OCI-LY1 (cell line): ENCODE measurements around the gene SLC51B.
"Not testable (repeated sequence)": the region's sequence is repeated elsewhere in the genome, so short reads cannot be mapped to it uniquely, and the experiment has no call there.

Source experiments
- H2AFZ ChIP-seq: fragments of 200-600 bp; sonication (generic), shearing (Covaris generic); 2 replicates; pipeline ENCODE4 v1.6.0; 2014; ENCODE audit warnings: antibody characterized with exemption, mild to moderate bottlenecking, low read length
- H3F3A ChIP-seq: fragments of 200-600 bp; sonication (generic), shearing (Covaris generic); 2 replicates; pipeline ENCODE4 v1.6.0; 2014; ENCODE audit warnings: mild to moderate bottlenecking, antibody characterized with exemption, low read length, moderate library complexity; ENCODE audit not compliant: insufficient read depth
- H3K27ac ChIP-seq: fragments of 200-600 bp; sonication (generic); 2 replicates; pipeline ENCODE4 v1.5.1; 2014; ENCODE audit warnings: low read length, mixed run types, mild to moderate bottlenecking, low read depth; ENCODE audit not compliant: poor library complexity, severe bottlenecking
- H3K27me3 ChIP-seq: fragments of 200-600 bp; sonication (generic); 2 replicates; pipeline ENCODE4 v1.6.0; 2014; ENCODE audit warnings: antibody characterized with exemption, mild to moderate bottlenecking, low read length, moderate library complexity; ENCODE audit not compliant: insufficient read depth
- H3K36me3 ChIP-seq: fragments of 200-600 bp; sonication (generic); 2 replicates; pipeline ENCODE4 v1.6.1; 2014; ENCODE audit warnings: mild to moderate bottlenecking, antibody characterized with exemption, low read length, moderate library complexity, mixed read lengths; ENCODE audit not compliant: insufficient read depth
- H3K4me1 ChIP-seq: fragments of 200-600 bp; sonication (generic); 2 replicates; pipeline ENCODE4 v1.5.1; 2014; ENCODE audit warnings: mild to moderate bottlenecking, low read length, moderate library complexity; ENCODE audit not compliant: insufficient read depth, severe bottlenecking
- H3K4me2 ChIP-seq: fragments of 200-600 bp; sonication (generic), shearing (Covaris generic); 2 replicates; pipeline ENCODE4 v1.6.1; 2014; ENCODE audit warnings: low read length
- H3K4me3 ChIP-seq: fragments of 200-600 bp; sonication (generic); 2 replicates; pipeline ENCODE4 v1.5.1; 2014; ENCODE audit warnings: low read length, low read depth, mild to moderate bottlenecking, mixed read lengths; ENCODE audit not compliant: poor library complexity, severe bottlenecking
- H3K79me2 ChIP-seq: fragments of 200-600 bp; shearing (Covaris generic); 2 replicates; pipeline ENCODE4 v1.6.1; 2016; ENCODE audit warnings: mixed run types, low read length, mixed read lengths; ENCODE audit not compliant: insufficient read depth
- H3K9ac ChIP-seq: fragments of 200-600 bp; sonication (generic), shearing (Covaris generic); 2 replicates; pipeline ENCODE4 v1.6.1; 2014; ENCODE audit warnings: mild to moderate bottlenecking, low read length, mixed read lengths
- H3K9me2 ChIP-seq: fragments of 200-600 bp; sonication (generic), shearing (Covaris generic); 2 replicates; pipeline ENCODE4 v1.6.1; 2014; ENCODE audit warnings: low read depth, mild to moderate bottlenecking, low read length, mixed read lengths
- H3K9me3 ChIP-seq: fragments of 200-600 bp; shearing (Covaris generic); 2 replicates; pipeline ENCODE4 v1.6.1; 2014; ENCODE audit warnings: low read length, mixed read lengths
- H4K20me1 ChIP-seq: fragments of 200-600 bp; sonication (generic), shearing (Covaris generic); 2 replicates; pipeline ENCODE4 v1.6.0; 2016; ENCODE audit warnings: mild to moderate bottlenecking, low read length; ENCODE audit not compliant: insufficient read depth
- CTCF ChIP-seq: fragments of 200-600 bp; sonication (generic), shearing (Covaris generic); IDR thresholded peaks from 2 replicates; pipeline ENCODE4 v1.5.1; 2017; ENCODE audit warnings: mild to moderate bottlenecking, antibody characterized with exemption, low read length, moderate library complexity, mixed read lengths
- EZH2 ChIP-seq: fragments of 200-600 bp; sonication (generic), shearing (Covaris generic); IDR thresholded peaks from 2 replicates; pipeline ENCODE4 v1.8.0; 2017; ENCODE audit warnings: borderline replicate concordance, mixed run types, mild to moderate bottlenecking, antibody characterized with exemption, low read length, moderate library complexity, mixed read lengths

SLC51B gene

GRCh38 chr15:65096481-65097385, 51.5 kb downstream of the SLC51B start:
- Histone ChIP-seq H4K20me1 (no peaks in the 10 kb centered on the region), H3F3A (no peaks in the 10 kb centered on the region), H2AFZ (no peak overlapping the region), H3K79me2 (no peaks in the 10 kb centered on the region), H3K27me3 (no peaks in the 10 kb centered on the region), H3K9me3 (no peaks in the 10 kb centered on the region), H3K4me1 (no peaks in the 10 kb centered on the region), H3K4me3 (no peak overlapping the region), H3K4me2 (no peak overlapping the region), H3K27ac (no peak overlapping the region), H3K36me3 (peaks cover 19% of the 10 kb centered on the region; the same call in 1 of the 2 replicates), H3K9ac (no peak overlapping the region), H3K9me2 (no peaks in the 10 kb centered on the region)
- TF ChIP-seq CTCF, result no peak

- no peaks in the 10 kb centered on the region for H3K9me2 ChIP-seq
- H3K36me3 ChIP-seq, result peaks cover 19% of the 10 kb centered on the region; the same call in 1 of the 2 replicates
- H3K79me2 ChIP-seq, result no peaks in the 10 kb centered on the region
- no peak overlapping the region for H3K4me2 ChIP-seq
- H3F3A ChIP-seq, result no peaks in the 10 kb centered on the region
- H4K20me1 ChIP-seq, result no peaks in the 10 kb centered on the region
- no peak overlapping the region for H3K27ac ChIP-seq
- no peak overlapping the region for H3K4me3 ChIP-seq
- no peak overlapping the region for H2AFZ ChIP-seq
- H3K4me1 ChIP-seq, result no peaks in the 10 kb centered on the region
- H3K9me3 ChIP-seq, result no peaks in the 10 kb centered on the region
- TF ChIP-seq CTCF (no peak), EZH2 (no peak)
- H3K9ac ChIP-seq, result no peak overlapping the region
- no peaks in the 10 kb centered on the region for H3K27me3 ChIP-seq
Measured at GRCh38 chr15:65097651-65098263, 52.6 kb downstream of the SLC51B start.

- Histone ChIP-seq H3K36me3 (peaks cover 19% of the 10 kb centered on the region; the same call in 1 of the 2 replicates), H3K9ac (no peak overlapping the region), H3K27me3 (no peaks in the 10 kb centered on the region), H3K79me2 (no peaks in the 10 kb centered on the region), H3K27ac (no peak overlapping the region), H3K9me3 (no peaks in the 10 kb centered on the region), H3K4me1 (no peaks in the 10 kb centered on the region), H3K4me3 (no peak overlapping the region), H3K4me2 (no peak overlapping the region), H2AFZ (no peak overlapping the region), H3K9me2 (no peaks in the 10 kb centered on the region), H4K20me1 (no peaks in the 10 kb centered on the region), H3F3A (no peaks in the 10 kb centered on the region)
- no peak for TF ChIP-seq EZH2
- TF ChIP-seq CTCF, result no peak
Measured at GRCh38 chr15:65099336-65099735, 54.1 kb downstream of the SLC51B start.

- H3K9ac ChIP-seq, H3K9me3 ChIP-seq, H3K27ac ChIP-seq, H3K9me2 ChIP-seq, H3K27me3 ChIP-seq, H2AFZ ChIP-seq, H3K4me2 ChIP-seq, H3K79me2 ChIP-seq, H3K4me1 ChIP-seq, H4K20me1 ChIP-seq, H3K4me3 ChIP-seq, H3F3A ChIP-seq: not testable (repeated sequence)
- peaks cover 19% of the 10 kb centered on the region; the same call in 1 of the 2 replicates for H3K36me3 ChIP-seq
Measured at GRCh38 chr15:65099801-65100200, 54.6 kb downstream of the SLC51B start.
